Stimulated activated CD8-positive, alpha-beta memory T cell treated with anti-CD3 and anti-CD28 coated beads, Interleukin-7, amount 100 ng/mL, for 1 hour (primary cell): ENCODE measurements around the gene RNASEH2B.
A peak's percentile ranks its signal among the peaks of the same experiment; 100 is the strongest.

Experiments used
- DNase-seq, 2 donors: peaks; one replicate each; pipeline ENCODE4 v3.0.0-alpha.2; 2020; ENCODE audit warnings: low read depth in 2 of 2

RNASEH2B gene, protein sequence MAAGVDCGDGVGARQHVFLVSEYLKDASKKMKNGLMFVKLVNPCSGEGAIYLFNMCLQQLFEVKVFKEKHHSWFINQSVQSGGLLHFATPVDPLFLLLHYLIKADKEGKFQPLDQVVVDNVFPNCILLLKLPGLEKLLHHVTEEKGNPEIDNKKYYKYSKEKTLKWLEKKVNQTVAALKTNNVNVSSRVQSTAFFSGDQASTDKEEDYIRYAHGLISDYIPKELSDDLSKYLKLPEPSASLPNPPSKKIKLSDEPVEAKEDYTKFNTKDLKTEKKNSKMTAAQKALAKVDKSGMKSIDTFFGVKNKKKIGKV

GRCh38 chr13:50909605-50910484 lies at the start of gene RNASEH2B:
RNASEH2B (plus strand) TSS chr13:50909791; CDS start chr13:50910077, 286 bp downstream.
- peak; percentile 25 for DNase-seq

DNA sequence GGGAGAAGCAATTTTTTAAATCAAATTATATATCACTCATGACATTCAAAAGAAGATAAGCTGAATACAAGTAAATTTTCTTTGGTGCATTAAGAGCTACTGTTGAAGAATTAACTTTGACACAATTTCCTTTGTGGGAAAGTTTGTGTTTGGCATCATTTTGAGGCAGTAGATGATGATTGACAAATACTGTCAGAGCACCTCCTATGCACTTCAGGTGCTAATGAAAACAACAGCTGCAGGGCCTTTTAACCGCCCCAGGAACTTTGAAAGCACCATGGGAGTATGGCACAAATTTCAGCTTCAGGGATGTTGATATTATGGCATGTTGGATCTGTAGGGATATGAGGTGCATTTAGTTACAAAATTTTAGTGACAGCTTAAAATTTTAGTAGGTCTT lies 45.1 kb upstream of the RNASEH2B start:
- DNase-seq = no peak

GRCh38 chr13:50866817-50867636 lies 42.6 kb upstream of the RNASEH2B start:
- no peak for DNase-seq

- no peak for DNase-seq
Observed at GRCh38 chr13:50867637-50867945, 42.0 kb upstream of the RNASEH2B start.

DNA sequence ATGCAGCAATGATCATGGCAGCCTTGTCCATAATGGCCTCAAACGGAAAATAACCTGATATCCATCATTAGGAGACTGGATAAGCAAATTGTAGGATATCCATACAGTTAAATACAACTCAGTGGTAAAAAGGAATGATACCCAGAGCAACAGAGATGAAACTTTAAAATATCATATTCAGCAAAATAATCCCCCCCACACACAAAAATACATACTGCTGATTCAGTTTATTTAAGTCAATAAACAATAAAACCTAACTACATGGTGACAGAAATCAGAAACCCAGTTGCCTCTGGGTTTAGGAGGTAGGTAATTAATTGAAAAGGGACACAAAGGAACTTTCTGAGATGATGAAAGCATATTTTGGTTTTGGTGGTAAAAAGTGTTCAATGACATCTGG lies 38.2 kb upstream of the RNASEH2B start:
- DNase-seq = no peak

DNA sequence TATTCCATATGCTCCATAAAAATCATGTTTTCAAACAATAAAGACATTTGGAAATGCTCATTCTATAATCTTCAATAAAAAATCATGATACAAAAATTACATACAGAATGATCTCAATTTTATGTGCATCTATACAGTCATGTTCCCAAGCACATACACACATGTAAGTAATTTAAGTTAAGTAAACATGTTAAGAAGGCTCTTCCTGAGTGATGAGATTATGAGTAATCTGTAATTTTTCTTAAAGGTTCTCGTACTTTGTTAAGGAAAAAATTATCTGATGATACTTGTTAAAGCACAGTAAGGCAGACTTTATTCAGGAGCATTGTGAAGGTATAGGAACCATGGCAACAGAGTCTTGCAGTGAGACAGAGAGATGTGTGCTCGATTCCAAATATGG lies 36.1 kb upstream of the RNASEH2B start:
- no peak for DNase-seq

GRCh38 chr13:50873991-50874390 lies 35.6 kb upstream of the RNASEH2B start:
- DNase-seq = no peak

GRCh38 chr13:50882816-50883435 lies 26.7 kb upstream of the RNASEH2B start:
- no peak for DNase-seq

- DNase-seq = no peak
Observed at GRCh38 chr13:50883728-50884127, 25.9 kb upstream of the RNASEH2B start.

- DNase-seq = no peak
Observed at GRCh38 chr13:50884265-50884664, 25.3 kb upstream of the RNASEH2B start.

GRCh38 chr13:50887151-50887550 lies 22.4 kb upstream of the RNASEH2B start:
- DNase-seq = no peak

DNA sequence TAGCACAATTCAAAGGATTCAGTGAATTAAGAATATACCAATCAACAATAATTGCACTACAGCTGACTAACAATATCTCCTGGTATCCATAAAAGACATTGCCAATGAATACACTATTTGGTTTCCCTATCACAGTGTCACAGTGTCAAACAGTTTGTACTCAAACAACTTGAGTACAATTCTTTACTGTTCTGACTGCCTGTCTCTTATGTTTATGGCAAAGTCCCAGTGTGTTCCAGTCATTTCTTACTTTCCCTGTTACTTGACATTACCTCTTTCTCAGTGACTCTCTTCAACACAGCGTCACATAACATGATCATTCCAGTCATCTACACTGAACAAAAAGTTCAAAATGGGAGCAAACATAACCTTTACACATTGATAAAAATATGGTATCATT lies 21.2 kb upstream of the RNASEH2B start:
- DNase-seq = no peak

- no peak for DNase-seq
Observed at GRCh38 chr13:50889317-50889716, 20.3 kb upstream of the RNASEH2B start.

- no peak for DNase-seq
Observed at GRCh38 chr13:50891206-50891605, 18.4 kb upstream of the RNASEH2B start.

GRCh38 chr13:50892210-50892944 lies 17.2 kb upstream of the RNASEH2B start:
- peak in 1 of 2 donors; percentile 19 for DNase-seq

GRCh38 chr13:50893211-50893852 lies 16.3 kb upstream of the RNASEH2B start:
- DNase-seq = no peak

- no peak for DNase-seq
Observed at GRCh38 chr13:50894012-50894411, 15.6 kb upstream of the RNASEH2B start.

GRCh38 chr13:50894504-50894903 lies 15.1 kb upstream of the RNASEH2B start:
- no peak for DNase-seq

GRCh38 chr13:50898338-50898737 lies 11.3 kb upstream of the RNASEH2B start:
- DNase-seq = no peak

DNA sequence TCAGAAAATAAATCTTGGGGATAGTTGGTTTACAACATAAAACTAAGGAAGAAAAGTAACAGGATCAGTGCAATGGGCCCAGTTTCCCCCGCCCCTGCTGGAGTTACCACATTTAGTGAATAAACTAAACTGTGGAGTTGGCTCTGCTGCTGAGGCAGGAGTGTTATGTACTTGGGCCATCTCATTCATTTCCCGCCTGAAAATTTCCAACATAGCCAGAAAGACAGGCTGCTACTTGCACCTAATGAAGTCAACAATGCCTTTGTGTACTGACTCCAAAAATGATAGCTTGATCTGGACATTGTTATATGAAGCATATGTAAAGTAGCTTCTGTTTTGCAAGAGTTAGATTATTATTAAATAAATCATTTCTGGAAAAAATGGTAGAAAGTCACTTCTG lies 7.9 kb upstream of the RNASEH2B start:
- DNase-seq = no peak

- DNase-seq = no peak
Observed at GRCh38 chr13:50905256-50905655, 4.3 kb upstream of the RNASEH2B start.
